ENCODE data around the gene MVB12A. TPM values are rescaled to one million over a fixed set of nuclear protein-coding genes. Genes with fewer than 3 reads are reported as not detected.

Gene MVB12A
- total and polyA plus RNA-seq, 9 of the 15 experiments (the other 6 are each of a cell fraction or from before 2014, with no cell fraction given), result 1.2 to 46.2 (median 22.4) TPM

- TF ChIP-seq HOXB6 (CRISPR knock-in tag; IDR thresholded peaks at IDR 0.05; ENCODE audit: borderline replicate concordance) (no peak), CREB3 (tag; conservative IDR thresholded peaks at IDR 0.05; ENCODE audit: low read depth) (no peak), NFE2L1 (tag; IDR thresholded peaks at IDR 0.05; ENCODE audit: borderline replicate concordance, low read depth) (no peak), BRF1 (IDR thresholded peaks at IDR 0.05; ENCODE audit: borderline replicate concordance, extremely low read depth, insufficient read length) (no peak), CREB1 (IDR thresholded peaks at IDR 0.05) (peak; percentile 86; the same call in 1 of the 2 replicates), CREB1 (CRISPR knock-in tag; IDR thresholded peaks at IDR 0.05) (peak; percentile 81), ZC3H4 (CRISPR knock-in tag; IDR thresholded peaks at IDR 0.05; ENCODE audit: borderline replicate concordance) (no peak), SIX5 (IDR thresholded peaks at IDR 0.05; ENCODE audit: borderline replicate concordance in 1 of 2, insufficient read depth in 1 of 2, low read depth in 1 of 2, low read length in 2 of 2) (no peak), CREM (IDR thresholded peaks at IDR 0.05; ENCODE audit: low read depth) (peak; percentile 78), GABPB1 (CRISPR knock-in tag; IDR thresholded peaks at IDR 0.05) (0 out of 2 replicates have a peak, but pooled peaks have one; percentile 42), ATF7 (IDR thresholded peaks at IDR 0.05) (no peak; the same call in 1 of the 2 replicates), SP2 (IDR thresholded peaks at IDR 0.05; ENCODE audit: extremely low read depth, low read depth, low read length, poor library complexity, severe bottlenecking) (peak; percentile 22), RBFOX2 (IDR thresholded peaks at IDR 0.05; ENCODE audit: low read depth, low read length) (peak; percentile 60), MCM5 (IDR thresholded peaks at IDR 0.05; ENCODE audit: low read depth) (no peak), EZH2 (IDR thresholded peaks at IDR 0.05; ENCODE audit: borderline replicate concordance, low read depth, low read length) (no peak)
- TF ChIP-seq, protein P1, sequence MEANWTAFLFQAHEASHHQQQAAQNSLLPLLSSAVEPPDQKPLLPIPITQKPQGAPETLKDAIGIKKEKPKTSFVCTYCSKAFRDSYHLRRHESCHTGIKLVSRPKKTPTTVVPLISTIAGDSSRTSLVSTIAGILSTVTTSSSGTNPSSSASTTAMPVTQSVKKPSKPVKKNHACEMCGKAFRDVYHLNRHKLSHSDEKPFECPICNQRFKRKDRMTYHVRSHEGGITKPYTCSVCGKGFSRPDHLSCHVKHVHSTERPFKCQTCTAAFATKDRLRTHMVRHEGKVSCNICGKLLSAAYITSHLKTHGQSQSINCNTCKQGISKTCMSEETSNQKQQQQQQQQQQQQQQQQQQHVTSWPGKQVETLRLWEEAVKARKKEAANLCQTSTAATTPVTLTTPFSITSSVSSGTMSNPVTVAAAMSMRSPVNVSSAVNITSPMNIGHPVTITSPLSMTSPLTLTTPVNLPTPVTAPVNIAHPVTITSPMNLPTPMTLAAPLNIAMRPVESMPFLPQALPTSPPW (CRISPR knock-in tag; IDR thresholded peaks at IDR 0.05), result peak; percentile 68
- TF ChIP-seq, protein P2, sequence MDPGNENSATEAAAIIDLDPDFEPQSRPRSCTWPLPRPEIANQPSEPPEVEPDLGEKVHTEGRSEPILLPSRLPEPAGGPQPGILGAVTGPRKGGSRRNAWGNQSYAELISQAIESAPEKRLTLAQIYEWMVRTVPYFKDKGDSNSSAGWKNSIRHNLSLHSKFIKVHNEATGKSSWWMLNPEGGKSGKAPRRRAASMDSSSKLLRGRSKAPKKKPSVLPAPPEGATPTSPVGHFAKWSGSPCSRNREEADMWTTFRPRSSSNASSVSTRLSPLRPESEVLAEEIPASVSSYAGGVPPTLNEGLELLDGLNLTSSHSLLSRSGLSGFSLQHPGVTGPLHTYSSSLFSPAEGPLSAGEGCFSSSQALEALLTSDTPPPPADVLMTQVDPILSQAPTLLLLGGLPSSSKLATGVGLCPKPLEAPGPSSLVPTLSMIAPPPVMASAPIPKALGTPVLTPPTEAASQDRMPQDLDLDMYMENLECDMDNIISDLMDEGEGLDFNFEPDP (CRISPR knock-in tag; IDR thresholded peaks at IDR 0.05), result no peak
- TF ChIP-seq, protein P3, sequence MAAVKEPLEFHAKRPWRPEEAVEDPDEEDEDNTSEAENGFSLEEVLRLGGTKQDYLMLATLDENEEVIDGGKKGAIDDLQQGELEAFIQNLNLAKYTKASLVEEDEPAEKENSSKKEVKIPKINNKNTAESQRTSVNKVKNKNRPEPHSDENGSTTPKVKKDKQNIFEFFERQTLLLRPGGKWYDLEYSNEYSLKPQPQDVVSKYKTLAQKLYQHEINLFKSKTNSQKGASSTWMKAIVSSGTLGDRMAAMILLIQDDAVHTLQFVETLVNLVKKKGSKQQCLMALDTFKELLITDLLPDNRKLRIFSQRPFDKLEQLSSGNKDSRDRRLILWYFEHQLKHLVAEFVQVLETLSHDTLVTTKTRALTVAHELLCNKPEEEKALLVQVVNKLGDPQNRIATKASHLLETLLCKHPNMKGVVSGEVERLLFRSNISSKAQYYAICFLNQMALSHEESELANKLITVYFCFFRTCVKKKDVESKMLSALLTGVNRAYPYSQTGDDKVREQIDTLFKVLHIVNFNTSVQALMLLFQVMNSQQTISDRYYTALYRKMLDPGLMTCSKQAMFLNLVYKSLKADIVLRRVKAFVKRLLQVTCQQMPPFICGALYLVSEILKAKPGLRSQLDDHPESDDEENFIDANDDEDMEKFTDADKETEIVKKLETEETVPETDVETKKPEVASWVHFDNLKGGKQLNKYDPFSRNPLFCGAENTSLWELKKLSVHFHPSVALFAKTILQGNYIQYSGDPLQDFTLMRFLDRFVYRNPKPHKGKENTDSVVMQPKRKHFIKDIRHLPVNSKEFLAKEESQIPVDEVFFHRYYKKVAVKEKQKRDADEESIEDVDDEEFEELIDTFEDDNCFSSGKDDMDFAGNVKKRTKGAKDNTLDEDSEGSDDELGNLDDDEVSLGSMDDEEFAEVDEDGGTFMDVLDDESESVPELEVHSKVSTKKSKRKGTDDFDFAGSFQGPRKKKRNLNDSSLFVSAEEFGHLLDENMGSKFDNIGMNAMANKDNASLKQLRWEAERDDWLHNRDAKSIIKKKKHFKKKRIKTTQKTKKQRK (IDR thresholded peaks at IDR 0.05; ENCODE audit: borderline replicate concordance, low read depth, low read length), result no peak
These were observed 50.4 kb downstream of the MVB12A start, which contains the start of gene SLC27A1 (continued) for GRCh38 chr19:17470068-17470841.
